ENCODE data around the gene TMEM131. TPM values are rescaled to one million over a fixed set of nuclear protein-coding genes. Genes with fewer than 3 reads are reported as not detected.
"Not testable (repeated sequence)": the region's sequence is repeated elsewhere in the genome, so short reads cannot be mapped to it uniquely, and the experiment has no call there.

TMEM131 gene
- total RNA-seq, 1 experiment from 2014 or later, result 28.9 TPM

- H3K27ac ChIP-seq (ENCODE audit: low read depth, low read length, poor library complexity, severe bottlenecking); intact Hi-C loops (cut with micrococcal nuclease; ENCODE audit: unreplicated experiment); CTCF ChIA-PET; BruUV-seq (replicated peaks); H3K9me3 ChIP-seq (ENCODE audit: low read depth, low read length, poor library complexity, severe bottlenecking); H3K27me3 ChIP-seq (replicated peaks; ENCODE audit: insufficient read depth, low read depth, low read length, poor library complexity); H3K36me3 ChIP-seq (ENCODE audit: insufficient read depth, low read length, poor library complexity, severe bottlenecking); H3K4me1 ChIP-seq (ENCODE audit: insufficient read depth, low read length, poor library complexity, severe bottlenecking); POLR2A ChIA-PET (ENCODE audit: low non-redundant PET); H3K4me3 ChIP-seq (ENCODE audit: low read depth, low read length, poor library complexity, severe bottlenecking); DNase-seq (ENCODE audit: low spot score): not testable (repeated sequence)
Measured at GRCh38 chr2:97826266-97826847, 169.4 kb downstream of the TMEM131 start.

GRCh38 chr2:97824011-97824410, 171.7 kb downstream of the TMEM131 start:
- H3K27me3 ChIP-seq (replicated peaks; ENCODE audit: insufficient read depth, low read depth, low read length, poor library complexity); POLR2A ChIA-PET (ENCODE audit: low non-redundant PET); H3K27ac ChIP-seq (ENCODE audit: low read depth, low read length, poor library complexity, severe bottlenecking); H3K4me1 ChIP-seq (ENCODE audit: insufficient read depth, low read length, poor library complexity, severe bottlenecking); H3K36me3 ChIP-seq (ENCODE audit: insufficient read depth, low read length, poor library complexity, severe bottlenecking); CTCF ChIA-PET; H3K9me3 ChIP-seq (ENCODE audit: low read depth, low read length, poor library complexity, severe bottlenecking); BruUV-seq (replicated peaks); intact Hi-C loops (cut with micrococcal nuclease; ENCODE audit: unreplicated experiment); H3K4me3 ChIP-seq (ENCODE audit: low read depth, low read length, poor library complexity, severe bottlenecking); DNase-seq (ENCODE audit: low spot score): not testable (repeated sequence)

GRCh38 chr2:97821862-97822261, 173.9 kb downstream of the TMEM131 start:
- H3K9me3 ChIP-seq (ENCODE audit: low read depth, low read length, poor library complexity, severe bottlenecking); H3K36me3 ChIP-seq (ENCODE audit: insufficient read depth, low read length, poor library complexity, severe bottlenecking); H3K27me3 ChIP-seq (replicated peaks; ENCODE audit: insufficient read depth, low read depth, low read length, poor library complexity); H3K4me1 ChIP-seq (ENCODE audit: insufficient read depth, low read length, poor library complexity, severe bottlenecking); H3K4me3 ChIP-seq (ENCODE audit: low read depth, low read length, poor library complexity, severe bottlenecking); CTCF ChIA-PET; H3K27ac ChIP-seq (ENCODE audit: low read depth, low read length, poor library complexity, severe bottlenecking); DNase-seq (ENCODE audit: low spot score); BruUV-seq (replicated peaks); intact Hi-C loops (cut with micrococcal nuclease; ENCODE audit: unreplicated experiment); POLR2A ChIA-PET (ENCODE audit: low non-redundant PET): not testable (repeated sequence)

GRCh38 chr2:97819754-97820153, 176.0 kb downstream of the TMEM131 start:
- intact Hi-C loops (cut with micrococcal nuclease; ENCODE audit: unreplicated experiment), result no loop called here
- Histone ChIP-seq H3K4me3 (ENCODE audit: low read depth, low read length, poor library complexity, severe bottlenecking) (no peak overlapping the region), H3K4me1 (ENCODE audit: insufficient read depth, low read length, poor library complexity, severe bottlenecking) (no peaks in the 10 kb centered on the region), H3K36me3 (ENCODE audit: insufficient read depth, low read length, poor library complexity, severe bottlenecking) (no peaks in the 10 kb centered on the region), H3K9me3 (ENCODE audit: low read depth, low read length, poor library complexity, severe bottlenecking) (no peaks in the 10 kb centered on the region), H3K27ac (ENCODE audit: low read depth, low read length, poor library complexity, severe bottlenecking) (no peak overlapping the region), H3K27me3 (replicated peaks; ENCODE audit: insufficient read depth, low read depth, low read length, poor library complexity) (no peaks in the 10 kb centered on the region)
- BruUV-seq (replicated peaks), result no TSS peak
- ChIA-PET CTCF (no interaction called here), POLR2A (ENCODE audit: low non-redundant PET) (no interaction called here)
- TF ChIP-seq CTCF (conservative IDR thresholded peaks at IDR 0.05; ENCODE audit: low read depth, low read length) (no peak), EZH2 (IDR thresholded peaks at IDR 0.05; ENCODE audit: borderline replicate concordance, low read depth, low read length, poor library complexity, severe bottlenecking) (no peak)
- no peak for DNase-seq (ENCODE audit: low spot score)

GRCh38 chr2:97816411-97816810, 179.3 kb downstream of the TMEM131 start:
- no peak overlapping the region for H3K4me3 ChIP-seq (ENCODE audit: low read depth, low read length, poor library complexity, severe bottlenecking)
- intact Hi-C loops (cut with micrococcal nuclease; ENCODE audit: unreplicated experiment), result no loop called here

More at GRCh38 chr2:97816411-97816810, 179.3 kb downstream of the TMEM131 start:
- ChIA-PET CTCF (no interaction called here), POLR2A (ENCODE audit: low non-redundant PET) (no interaction called here)
- DNase-seq (ENCODE audit: low spot score), result no peak
- TF ChIP-seq EZH2 (IDR thresholded peaks at IDR 0.05; ENCODE audit: borderline replicate concordance, low read depth, low read length, poor library complexity, severe bottlenecking) (no peak), CTCF (conservative IDR thresholded peaks at IDR 0.05; ENCODE audit: low read depth, low read length) (no peak)
- Histone ChIP-seq H3K27ac (ENCODE audit: low read depth, low read length, poor library complexity, severe bottlenecking) (no peak overlapping the region), H3K9me3 (ENCODE audit: low read depth, low read length, poor library complexity, severe bottlenecking) (no peaks in the 10 kb centered on the region), H3K4me1 (ENCODE audit: insufficient read depth, low read length, poor library complexity, severe bottlenecking) (no peaks in the 10 kb centered on the region), H3K36me3 (ENCODE audit: insufficient read depth, low read length, poor library complexity, severe bottlenecking) (no peaks in the 10 kb centered on the region), H3K27me3 (replicated peaks; ENCODE audit: insufficient read depth, low read depth, low read length, poor library complexity) (no peaks in the 10 kb centered on the region)
- BruUV-seq (replicated peaks), result no TSS peak
